SK-N-SH (cell line): Measurements from ENCODE around the gene LRMDA. TPM values are rescaled to one million over a fixed set of nuclear protein-coding genes. Genes with fewer than 3 reads are reported as not detected.

Source experiments
- CTCF ChIA-PET: fragments of 300-600, 350-600 bp; formaldehyde crosslinking; extraction: SDS; loops from one replicate; lab custom pipeline; 2021; lab: Yijun Ruan, JAX
- POLR2A ChIA-PET: fragments of 350-600 bp; sonication (Branson Sonifier 250); formaldehyde crosslinking; extraction: SDS; loops from one replicate; lab custom pipeline; 2020; ENCODE audit warnings: antibody characterized with exemption, inconsistent platforms; lab: Yijun Ruan, JAX
- DNase-seq: peaks from one replicate; pipeline ENCODE4 v3.0.0; 2012
- H2AFZ ChIP-seq: fragments of 200-600 bp; sonication (generic); 2 replicates; pipeline ENCODE4 v1.8.1; 2016; ENCODE audit warnings: antibody characterized with exemption, mild to moderate bottlenecking, low read depth
- H3F3A ChIP-seq: fragments of 200-600 bp; sonication (generic); replicated peaks from 2 replicates; pipeline ENCODE3; 2016; ENCODE audit warnings: antibody characterized with exemption, mild to moderate bottlenecking; ENCODE audit not compliant: insufficient read depth
- H3K27ac ChIP-seq, 2 experiments: fragments of 200-500 bp in 1 of 2; fragments of 200-600 bp in 1 of 2; sonication (Bioruptor generic) in 1 of 2; sonication (generic), shearing (Covaris generic) in 1 of 2; 2 replicates each; pipeline versions ENCODE4 v1.5.1 to v1.6.1; 2014 to 2016; ENCODE audit warnings: low read depth in 2 of 2, inconsistent platforms in 1 of 2, low read length in 1 of 2, mild to moderate bottlenecking in 1 of 2, mixed read lengths in 1 of 2
- H3K27me3 ChIP-seq: fragments of 200-600 bp; sonication (generic), shearing (Covaris generic); 2 replicates; pipeline ENCODE4 v1.6.1; 2016; ENCODE audit warnings: mixed run types; ENCODE audit not compliant: insufficient read depth
- H3K36me3 ChIP-seq, 2 experiments: fragments of 200-500 bp in 1 of 2; fragments of 200-600 bp in 1 of 2; sonication (Bioruptor generic) in 1 of 2; sonication (generic) in 1 of 2; replicated peaks in 1 of 2; 2 replicates each; pipeline versions ENCODE3 to v1.5.1; 2014 to 2016; ENCODE audit warnings: low read length in 1 of 2, mild to moderate bottlenecking in 1 of 2; ENCODE audit not compliant: insufficient read depth in 2 of 2, control insufficient read depth in 1 of 2
- H3K4me1 ChIP-seq, 2 experiments: fragments of 200-500 bp in 1 of 2; fragments of 200-600 bp in 1 of 2; sonication (Bioruptor generic) in 1 of 2; sonication (generic), shearing (Covaris generic) in 1 of 2; 2 replicates each; pipeline versions ENCODE4 v1.5.1 to v1.6.1; 2014 to 2016; ENCODE audit warnings: low read depth in 1 of 2, low read length in 1 of 2, mixed run types in 1 of 2; ENCODE audit not compliant: insufficient read depth in 2 of 2, control insufficient read depth in 1 of 2
- H3K4me2 ChIP-seq: fragments of 200-600 bp; sonication (generic), shearing (Covaris generic); 2 replicates; pipeline ENCODE4 v1.6.1; 2017; ENCODE audit warnings: mixed run types
- H3K4me3 ChIP-seq, 2 experiments: fragments of 200-500 bp in 1 of 2; fragments of 200-600 bp in 1 of 2; sonication (Bioruptor generic) in 1 of 2; sonication (generic), shearing (Covaris generic) in 1 of 2; 2 replicates each; pipeline versions ENCODE4 v1.5.1 to v1.8.1; 2014 to 2016; ENCODE audit warnings: low read depth in 2 of 2, inconsistent platforms in 1 of 2, low read length in 1 of 2, mild to moderate bottlenecking in 1 of 2, mixed read lengths in 1 of 2, moderate library complexity in 1 of 2
- H3K79me2 ChIP-seq: fragments of 200-600 bp; sonication (generic); 2 replicates; pipeline ENCODE4 v1.8.1; 2017; ENCODE audit warnings: mild to moderate bottlenecking; ENCODE audit not compliant: insufficient read depth
- H3K9ac ChIP-seq: fragments of 200-600 bp; sonication (generic); 2 replicates; pipeline ENCODE4 v1.6.1; 2017; ENCODE audit warnings: mixed run types
- H3K9me2 ChIP-seq: fragments of 200-600 bp; sonication (generic); 2 replicates; pipeline ENCODE4 v1.6.1; 2017; ENCODE audit warnings: mixed run types
- H3K9me3 ChIP-seq: fragments of 200-600 bp; sonication (generic); 2 replicates; pipeline ENCODE4 v1.6.1; 2017; ENCODE audit warnings: mixed run types, mild to moderate bottlenecking, moderate library complexity
- H4K20me1 ChIP-seq: fragments of 200-600 bp; sonication (generic); 2 replicates; pipeline ENCODE4 v1.6.1; 2017; ENCODE audit warnings: mild to moderate bottlenecking, mixed run types; ENCODE audit not compliant: insufficient read depth
- CHD2 ChIP-seq: fragments of 150-350 bp; IDR thresholded peaks from 2 replicates; pipeline ENCODE4 v1.6.1; 2018; ENCODE audit warnings: low read length; ENCODE audit not compliant: partially characterized antibody
- FOXJ3 ChIP-seq: sonication (generic); formaldehyde crosslinking; IDR thresholded peaks from 2 replicates; pipeline ENCODE4 v1.5.1; 2020; ENCODE audit warnings: mild to moderate bottlenecking, missing genetic modification reagents
- GATA2 ChIP-seq: sonication (generic); formaldehyde crosslinking; IDR thresholded peaks from 2 replicates; pipeline ENCODE4 v1.5.0; 2020; ENCODE audit warnings: mild to moderate bottlenecking, missing genetic modification reagents
- IRF3 ChIP-seq: fragments of 150-350 bp; IDR thresholded peaks from 2 replicates; pipeline ENCODE4 v1.6.1; 2016; ENCODE audit warnings: mild to moderate bottlenecking, low read depth, low read length
- MEF2A ChIP-seq: IDR thresholded peaks from 2 replicates; pipeline ENCODE4 v1.4.0; 2012; ENCODE audit warnings: low read depth, borderline replicate concordance
- NRF1 ChIP-seq: IDR thresholded peaks from 2 replicates; pipeline ENCODE4 v1.6.1; 2012; ENCODE audit warnings: low read depth, mild to moderate bottlenecking, low read length
- PBX3 ChIP-seq: IDR thresholded peaks from 2 replicates; pipeline ENCODE4; 2012
- REST ChIP-seq: IDR thresholded peaks from 2 replicates; pipeline ENCODE4 v1.6.1; 2012; ENCODE audit warnings: mild to moderate bottlenecking, low read depth, low read length, moderate library complexity
- RXRA ChIP-seq: IDR thresholded peaks from 2 replicates; pipeline ENCODE4 v1.4.0; 2012; ENCODE audit warnings: low read depth, mild to moderate bottlenecking, borderline replicate concordance
- SIN3A ChIP-seq: IDR thresholded peaks from 2 replicates; pipeline ENCODE4 v1.6.1; 2012; ENCODE audit warnings: low read depth, mild to moderate bottlenecking, low read length, moderate library complexity, borderline replicate concordance
- SMC3 ChIP-seq: IDR thresholded peaks from 2 replicates; pipeline ENCODE4 v1.6.1; 2012; ENCODE audit warnings: low read depth, low read length, improper control_type of control experiment
- TAF1 ChIP-seq: IDR thresholded peaks from 2 replicates; pipeline ENCODE4 v1.6.1; 2012; ENCODE audit warnings: low read depth, mild to moderate bottlenecking, low read length, moderate library complexity, borderline replicate concordance
- TCF12 ChIP-seq: IDR thresholded peaks from 2 replicates; pipeline ENCODE4 v1.4.0; 2012
- USF1 ChIP-seq: IDR thresholded peaks from 2 replicates; pipeline ENCODE4 v1.4.0; 2012; ENCODE audit warnings: low read depth, borderline replicate concordance
- USF2 ChIP-seq: fragments of 150-350 bp; IDR thresholded peaks from 2 replicates; pipeline ENCODE4 v1.6.1; 2017; ENCODE audit warnings: antibody characterized with exemption, low read length, low read depth, borderline replicate concordance
- ZBTB33 ChIP-seq: IDR thresholded peaks from 2 replicates; pipeline ENCODE4 v1.4.0; 2012; ENCODE audit warnings: low read depth, borderline replicate concordance
- WGBS: methylation state at CpG from one replicate; pipeline ENCODE4 v1.1.6; 2017; ENCODE audit warnings: low lambda C conversion rate; 5-methylcytosine and 5-hydroxymethylcytosine counted together
- polyA plus RNA-seq, 3 experiments: library from polyadenylated mRNA; depleted of rRNA; stranded (reverse); fragments of >200 nt; gene quantifications; 2 replicates each; pipeline ENCODE4 v1.2.3, GENCODE V29; 2012

The LRMDA gene
- polyA plus RNA-seq, 1 of the 3 experiments (the other 2 are of a cell fraction) = 0.95 TPM

GRCh38 chr10:75569506-75569905 lies 138.1 kb downstream of the LRMDA start:
- no peak overlapping the region for H3K4me2 ChIP-seq
- TF ChIP-seq IRF3 (no peak), TCF12 (no peak), MEF2A (no peak), RXRA (no peak), SMC3 (no peak), CHD2 (no peak), FOXJ3 (no peak), USF2 (no peak)
- TF ChIP-seq, all 33 proteins: peak for 0
- no peak for DNase-seq
- Histone ChIP-seq H3K4me1 (no peaks in the 10 kb centered on the region), H3K79me2 (no peaks in the 10 kb centered on the region), H2AFZ (no peak overlapping the region), H3K27ac (no peak overlapping the region), H3K9ac (no peak overlapping the region), H4K20me1 (no peaks in the 10 kb centered on the region), H3K9me2 (no peaks in the 10 kb centered on the region), H3K9me3 (0 out of 2 replicates have a peak, but pooled peaks cover 13% of the 10 kb centered on the region), H3K4me3 (no peak overlapping the region), H3K36me3 (no peaks in the 10 kb centered on the region), H3K27me3 (no peaks in the 10 kb centered on the region), H3F3A (no peaks in the 10 kb centered on the region)
- ChIA-PET CTCF (no interaction called here), POLR2A (no interaction called here)
- 40% methylated on average over 1 of the region's 1 CpG for WGBS

GRCh38 chr10:75572478-75572877 lies 141.1 kb downstream of the LRMDA start:
- Histone ChIP-seq H3K36me3 (no peaks in the 10 kb centered on the region), H3K4me2 (no peak overlapping the region), H2AFZ (no peak overlapping the region), H3K4me1 (no peaks in the 10 kb centered on the region), H3K9me3 (peaks cover 13% of the 10 kb centered on the region; the same call in 1 of the 2 replicates), H4K20me1 (no peaks in the 10 kb centered on the region), H3K79me2 (no peaks in the 10 kb centered on the region), H3K9me2 (no peaks in the 10 kb centered on the region), H3K27me3 (no peaks in the 10 kb centered on the region), H3K27ac (no peak overlapping the region), H3K9ac (no peak overlapping the region), H3K4me3 (no peak overlapping the region), H3F3A (no peaks in the 10 kb centered on the region)
- 24% methylated on average over 2 of the region's 2 CpGs for WGBS
- CTCF ChIA-PET = no interaction called here
- DNase-seq = no peak
- TF ChIP-seq ZBTB33 (no peak), TAF1 (no peak), PBX3 (no peak), CHD2 (no peak), NRF1 (no peak), SIN3A (no peak), REST (no peak), USF1 (no peak), USF2 (no peak), GATA2 (CRISPR knock-in tag) (no peak)
- POLR2A ChIA-PET = no interaction called here
